Stimulated activated naive CD8-positive, alpha-beta T cell treated with anti-CD3 and anti-CD28 coated beads, Interleukin-15, Interleukin-2, amounts not matched to agents 100 ng/mL and 50 ng/mL, for 24 hours (primary cell): ENCODE results near the gene TCEA2.
A peak's percentile ranks its signal among the peaks of the same experiment; 100 is the strongest.

Experiments used
- H3K27ac Mint-ChIP-seq: one replicate; pipeline ENCODE4 v1.8.0; 2021; ENCODE audit warnings: mild to moderate bottlenecking, mixed read lengths
- H3K27me3 Mint-ChIP-seq: one replicate; pipeline ENCODE4 v1.8.0; 2021; ENCODE audit warnings: mixed read lengths
- H3K36me3 Mint-ChIP-seq: one replicate; pipeline ENCODE4 v1.8.0; 2021; ENCODE audit warnings: low read depth, mixed read lengths
- H3K4me1 Mint-ChIP-seq: one replicate; pipeline ENCODE4 v1.8.0; 2021; ENCODE audit warnings: low read depth, mixed read lengths
- H3K4me3 Mint-ChIP-seq: one replicate; pipeline ENCODE4 v1.8.0; 2021; ENCODE audit warnings: mild to moderate bottlenecking, mixed read lengths
- H3K9me3 Mint-ChIP-seq: one replicate; pipeline ENCODE4 v1.8.0; 2021; ENCODE audit warnings: mixed read lengths

TCEA2 gene

DNA sequence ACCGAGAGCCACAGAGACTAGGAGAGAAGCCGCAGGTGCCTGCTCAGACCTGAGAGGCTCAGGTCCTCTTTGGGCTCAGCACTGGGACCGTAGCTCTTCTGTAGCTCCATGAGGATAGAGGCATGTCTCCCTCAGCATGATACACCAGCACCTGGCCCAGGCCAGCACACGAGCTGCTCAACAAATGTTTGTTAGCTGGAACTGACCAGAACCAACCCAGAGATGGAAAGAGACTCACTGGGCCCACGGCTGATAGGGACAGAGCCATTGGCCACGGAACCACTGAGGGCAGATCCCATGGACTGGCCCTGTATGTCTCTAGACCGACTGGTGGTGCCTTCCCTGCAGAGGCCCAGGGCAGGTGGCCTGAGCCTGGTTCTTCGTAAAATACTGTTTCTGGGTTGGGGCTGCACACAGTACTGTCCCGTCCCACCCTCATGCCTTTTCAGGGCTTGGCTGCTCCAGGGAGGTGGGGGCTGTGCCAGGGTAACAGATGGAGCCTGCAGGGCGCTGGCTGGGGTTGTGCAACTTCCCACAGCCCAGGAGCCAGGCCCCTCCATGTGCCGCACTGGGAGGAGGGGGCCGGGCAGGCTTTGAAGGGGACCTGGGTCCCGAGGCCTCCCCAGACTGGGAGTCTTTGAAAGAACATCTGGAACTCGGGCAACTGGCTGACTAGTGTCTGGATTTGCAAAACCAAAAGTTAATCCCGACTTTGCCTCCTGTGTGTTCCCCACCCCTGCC, 21.8 kb upstream of the TCEA2 start:
- Mint-ChIP-seq H3K4me3 (peak overlapping the region; percentile 79), H3K9me3 (no peaks in the 10 kb centered on the region), H3K27ac (no peak overlapping the region), H3K4me1 (peaks cover 41% of the 10 kb centered on the region), H3K27me3 (peaks cover 2% of the 10 kb centered on the region), H3K36me3 (no peaks in the 10 kb centered on the region)

- peaks cover 41% of the 10 kb centered on the region for H3K4me1 Mint-ChIP-seq
- H3K9me3 Mint-ChIP-seq = no peaks in the 10 kb centered on the region
- peaks cover 8% of the 10 kb centered on the region for H3K27me3 Mint-ChIP-seq
Observed at GRCh38 chr20:64041781-64042053, 21.3 kb upstream of the TCEA2 start.

DNA sequence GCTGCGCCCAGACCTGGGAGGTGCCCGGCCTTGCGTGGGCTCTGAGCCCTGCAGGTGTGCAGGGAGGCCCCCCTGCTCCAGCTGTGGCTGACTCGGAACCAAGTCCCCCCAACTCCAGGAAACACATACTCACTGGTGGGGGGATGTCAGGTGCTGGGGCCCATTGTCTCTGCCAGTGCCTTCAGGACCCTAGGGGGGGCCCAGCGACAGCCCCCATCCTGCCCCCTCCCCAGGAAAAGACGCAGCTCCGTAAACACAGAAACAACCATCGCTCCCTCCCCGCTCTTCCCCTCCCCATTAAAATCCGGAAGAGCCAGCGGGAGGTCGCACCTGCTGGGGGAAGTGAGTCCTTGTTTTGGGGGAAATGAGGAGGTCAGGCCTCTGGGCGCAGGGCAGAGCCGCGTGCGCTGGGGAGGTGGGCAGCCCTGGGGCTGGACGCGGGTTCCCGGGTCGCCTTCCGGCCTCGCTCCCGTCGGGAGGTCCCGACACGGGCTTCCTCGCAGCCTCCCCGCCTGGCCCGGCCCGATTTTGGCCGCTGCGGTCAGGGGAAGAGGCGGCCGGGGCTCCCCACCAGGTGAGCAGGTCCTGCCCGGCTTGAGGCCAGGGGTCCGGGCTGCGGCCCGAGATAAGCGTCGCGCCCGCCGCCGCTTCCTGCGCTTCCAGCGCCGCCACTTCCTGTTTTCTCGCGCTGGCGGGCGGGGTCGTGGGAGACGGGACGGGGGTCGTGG, 20.8 kb upstream of the TCEA2 start:
- no peaks in the 10 kb centered on the region for H3K36me3 Mint-ChIP-seq
- peaks cover 13% of the 10 kb centered on the region for H3K27me3 Mint-ChIP-seq
- H3K4me1 Mint-ChIP-seq = peaks cover 37% of the 10 kb centered on the region
- peak overlapping the region; percentile 85 for H3K27ac Mint-ChIP-seq
- H3K9me3 Mint-ChIP-seq = no peaks in the 10 kb centered on the region
- H3K4me3 Mint-ChIP-seq = peak overlapping the region; percentile 79

More at GRCh38 chr20:64041781-64042053, 21.3 kb upstream of the TCEA2 start:
- Mint-ChIP-seq H3K4me3 (peak overlapping the region; percentile 79), H3K36me3 (no peaks in the 10 kb centered on the region), H3K27ac (peak overlapping the region; percentile 85)

DNA sequence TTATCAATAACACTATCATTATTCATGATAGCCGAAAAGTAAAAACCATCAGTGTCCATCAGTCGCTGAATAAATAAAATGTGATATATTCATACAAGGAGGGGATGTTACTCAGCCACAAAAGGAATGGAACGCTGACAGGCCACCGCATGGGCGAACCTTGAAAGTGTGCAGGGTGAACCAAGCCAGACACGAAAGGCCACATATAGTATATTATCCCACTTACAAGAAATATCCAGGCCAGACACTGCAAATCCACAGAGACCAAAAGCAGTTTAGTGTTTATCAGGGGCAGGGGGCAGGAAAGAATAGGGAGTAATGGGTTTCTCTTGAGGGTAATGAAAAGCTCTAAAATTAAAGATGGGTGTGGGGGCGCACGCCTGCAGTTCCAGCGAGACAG, 19.2 kb upstream of the TCEA2 start:
- Mint-ChIP-seq H3K27ac (peak overlapping the region; percentile 31), H3K4me3 (no peak overlapping the region), H3K4me1 (peaks cover 30% of the 10 kb centered on the region)

DNA sequence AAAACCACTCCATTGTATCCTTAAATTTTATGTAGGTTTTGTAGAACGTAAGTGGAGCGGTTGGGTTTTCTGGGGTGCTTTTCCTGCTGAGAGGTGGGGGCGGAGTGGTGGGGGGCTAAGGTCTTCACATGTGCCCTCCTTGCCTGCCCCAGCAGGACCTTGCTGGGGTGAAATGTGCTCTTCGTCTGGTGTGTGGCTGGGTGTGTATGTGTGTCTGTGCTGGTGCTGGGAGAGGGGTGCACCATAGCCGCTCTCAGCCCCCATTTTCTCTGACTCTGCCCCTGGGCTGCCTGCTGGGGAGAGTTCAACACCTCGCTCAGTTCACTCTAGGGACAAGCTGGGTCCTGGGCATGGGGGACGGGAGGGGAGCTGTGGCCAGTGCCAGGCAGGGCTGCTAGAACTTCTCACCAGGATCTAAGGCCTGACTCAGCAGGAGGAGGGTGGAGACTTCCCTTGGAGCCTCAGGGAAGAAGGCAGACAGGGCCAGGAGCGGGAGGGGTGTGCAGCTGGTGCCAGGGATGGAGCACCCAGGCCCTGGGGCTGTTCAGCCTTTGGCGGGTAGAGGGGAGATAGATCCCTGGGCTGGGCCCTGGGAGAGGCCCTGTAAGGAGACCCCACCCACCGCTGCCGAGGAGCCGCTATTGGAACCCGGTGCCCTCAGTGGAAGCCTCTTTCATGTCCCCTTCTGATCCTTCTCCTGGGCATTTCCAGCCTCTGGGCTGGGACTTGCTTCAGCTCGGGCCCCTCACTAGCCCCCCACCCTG, 18.3 kb upstream of the TCEA2 start:
- peaks cover 16% of the 10 kb centered on the region for H3K27me3 Mint-ChIP-seq
- no peak overlapping the region for H3K27ac Mint-ChIP-seq
- H3K4me1 Mint-ChIP-seq = peaks cover 27% of the 10 kb centered on the region
- no peaks in the 10 kb centered on the region for H3K36me3 Mint-ChIP-seq
- no peaks in the 10 kb centered on the region for H3K9me3 Mint-ChIP-seq
- H3K4me3 Mint-ChIP-seq = no peak overlapping the region

More for the DNA sequence above, 19.2 kb upstream of the TCEA2 start:
- no peaks in the 10 kb centered on the region for H3K36me3 Mint-ChIP-seq
- H3K9me3 Mint-ChIP-seq = no peaks in the 10 kb centered on the region
- peaks cover 16% of the 10 kb centered on the region for H3K27me3 Mint-ChIP-seq

DNA sequence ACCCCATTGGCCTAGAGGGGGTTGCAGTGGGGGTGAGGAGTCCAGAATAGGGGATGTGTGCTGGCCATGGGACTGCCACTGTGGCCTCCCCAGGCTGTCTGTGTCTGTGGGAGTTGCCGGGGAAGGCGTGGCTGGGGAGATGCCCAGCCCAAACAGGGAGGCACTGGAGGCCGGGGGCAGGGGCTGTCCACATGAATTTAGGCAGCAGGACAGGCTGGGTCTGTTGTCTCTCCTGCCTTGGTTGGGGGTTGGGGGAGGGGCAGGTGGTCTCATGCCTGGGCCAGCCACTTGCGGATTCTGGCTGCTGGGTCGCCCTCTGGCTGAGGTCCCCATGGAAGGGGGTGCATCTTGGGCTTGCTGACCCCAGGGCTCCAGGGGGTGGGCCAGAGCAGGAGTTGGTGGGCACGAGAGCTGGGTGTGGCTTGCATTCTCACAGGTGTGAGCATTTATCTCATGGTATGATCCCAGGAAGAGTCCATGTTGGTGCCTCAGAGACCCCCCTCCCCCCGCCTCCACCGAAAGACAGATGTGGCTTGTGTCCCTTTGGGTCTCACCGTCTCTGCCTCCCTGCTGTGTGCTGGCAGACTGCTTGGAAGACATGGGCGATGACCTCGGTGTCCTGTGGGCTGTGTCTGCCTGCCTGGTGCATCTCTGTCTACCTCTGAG, 17.5 kb upstream of the TCEA2 start:
- Mint-ChIP-seq H3K9me3 (no peaks in the 10 kb centered on the region), H3K36me3 (no peaks in the 10 kb centered on the region), H3K4me1 (peaks cover 18% of the 10 kb centered on the region), H3K4me3 (no peak overlapping the region), H3K27ac (no peak overlapping the region), H3K27me3 (peaks cover 17% of the 10 kb centered on the region)

- Mint-ChIP-seq H3K36me3 (no peaks in the 10 kb centered on the region), H3K4me1 (peaks cover 11% of the 10 kb centered on the region), H3K9me3 (no peaks in the 10 kb centered on the region), H3K27me3 (peaks cover 29% of the 10 kb centered on the region), H3K27ac (no peak overlapping the region), H3K4me3 (no peak overlapping the region)
Observed at GRCh38 chr20:64047046-64047389, 16.0 kb upstream of the TCEA2 start.

- Mint-ChIP-seq H3K4me1 (peaks cover 11% of the 10 kb centered on the region), H3K27me3 (peaks cover 29% of the 10 kb centered on the region), H3K27ac (no peak overlapping the region), H3K4me3 (no peak overlapping the region), H3K9me3 (no peaks in the 10 kb centered on the region), H3K36me3 (no peaks in the 10 kb centered on the region)
Observed at GRCh38 chr20:64047968-64048401, 15.0 kb upstream of the TCEA2 start.

GRCh38 chr20:64048402-64049044, 14.5 kb upstream of the TCEA2 start:
- H3K27me3 Mint-ChIP-seq = peaks cover 29% of the 10 kb centered on the region
- H3K9me3 Mint-ChIP-seq = no peaks in the 10 kb centered on the region
- peaks cover 11% of the 10 kb centered on the region for H3K4me1 Mint-ChIP-seq
- H3K36me3 Mint-ChIP-seq = no peaks in the 10 kb centered on the region
- H3K4me3 Mint-ChIP-seq = no peak overlapping the region
- H3K27ac Mint-ChIP-seq = no peak overlapping the region

DNA sequence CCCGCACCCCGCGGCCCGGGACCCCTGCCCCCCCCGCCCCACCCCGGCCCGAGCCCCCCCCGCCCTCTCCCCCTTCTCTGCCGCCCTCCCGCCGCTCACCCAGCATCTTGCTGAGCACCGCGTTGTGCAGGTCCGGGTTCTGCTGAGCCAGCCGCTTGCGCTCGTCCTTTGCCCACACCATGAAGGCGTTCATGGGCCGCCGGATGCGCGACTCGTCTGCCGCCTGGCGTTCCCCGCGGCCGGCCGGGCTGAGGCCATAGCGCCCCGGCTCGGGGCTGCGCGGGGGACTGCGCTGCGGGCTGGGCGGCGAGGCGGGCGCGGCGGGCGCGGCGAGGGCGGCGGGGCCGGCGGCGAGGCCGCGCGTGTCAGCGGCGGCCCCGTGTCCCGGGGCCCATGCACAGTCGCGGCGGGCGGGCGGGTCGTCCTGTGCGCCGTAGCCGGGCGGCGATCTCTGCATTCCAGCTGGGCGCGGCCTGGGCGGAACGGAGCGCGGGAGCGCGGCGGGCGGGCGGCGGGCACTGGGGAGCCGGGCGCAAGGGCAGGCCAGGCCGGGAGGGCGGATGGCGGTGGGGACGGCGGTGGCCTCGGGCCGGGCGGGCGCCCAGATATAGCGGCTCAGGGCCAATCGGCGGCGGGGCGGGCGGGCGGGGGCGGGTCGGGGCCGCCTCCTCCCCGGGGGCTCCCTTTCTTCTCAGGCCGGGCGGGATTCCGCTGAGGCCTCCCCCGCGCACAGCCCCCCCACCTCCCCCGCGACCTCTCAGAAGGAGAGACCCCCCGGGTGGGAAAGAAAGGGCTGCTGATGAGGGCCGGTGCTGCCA, 13.7 kb upstream of the TCEA2 start, which contains the start of gene SOX18:
TSS of gene SOX18 (minus strand) at position 580 of the 818 bp plus-strand sequence. CDS start at position 457, 123 bp downstream.
- H3K9me3 Mint-ChIP-seq = no peaks in the 10 kb centered on the region
- peaks cover 29% of the 10 kb centered on the region for H3K27me3 Mint-ChIP-seq
- H3K4me1 Mint-ChIP-seq = peaks cover 11% of the 10 kb centered on the region
- no peaks in the 10 kb centered on the region for H3K36me3 Mint-ChIP-seq
- H3K27ac Mint-ChIP-seq = no peak within 1 kb of the TSS
- no peak within 1 kb of the TSS for H3K4me3 Mint-ChIP-seq

- H3K9me3 Mint-ChIP-seq = no peaks in the 10 kb centered on the region
- H3K27me3 Mint-ChIP-seq = peaks cover 29% of the 10 kb centered on the region
- H3K27ac Mint-ChIP-seq = no peak overlapping the region
- no peak overlapping the region for H3K4me3 Mint-ChIP-seq
- H3K36me3 Mint-ChIP-seq = no peaks in the 10 kb centered on the region
- peaks cover 11% of the 10 kb centered on the region for H3K4me1 Mint-ChIP-seq
Observed at GRCh38 chr20:64049878-64050260, 13.1 kb upstream of the TCEA2 start.

DNA sequence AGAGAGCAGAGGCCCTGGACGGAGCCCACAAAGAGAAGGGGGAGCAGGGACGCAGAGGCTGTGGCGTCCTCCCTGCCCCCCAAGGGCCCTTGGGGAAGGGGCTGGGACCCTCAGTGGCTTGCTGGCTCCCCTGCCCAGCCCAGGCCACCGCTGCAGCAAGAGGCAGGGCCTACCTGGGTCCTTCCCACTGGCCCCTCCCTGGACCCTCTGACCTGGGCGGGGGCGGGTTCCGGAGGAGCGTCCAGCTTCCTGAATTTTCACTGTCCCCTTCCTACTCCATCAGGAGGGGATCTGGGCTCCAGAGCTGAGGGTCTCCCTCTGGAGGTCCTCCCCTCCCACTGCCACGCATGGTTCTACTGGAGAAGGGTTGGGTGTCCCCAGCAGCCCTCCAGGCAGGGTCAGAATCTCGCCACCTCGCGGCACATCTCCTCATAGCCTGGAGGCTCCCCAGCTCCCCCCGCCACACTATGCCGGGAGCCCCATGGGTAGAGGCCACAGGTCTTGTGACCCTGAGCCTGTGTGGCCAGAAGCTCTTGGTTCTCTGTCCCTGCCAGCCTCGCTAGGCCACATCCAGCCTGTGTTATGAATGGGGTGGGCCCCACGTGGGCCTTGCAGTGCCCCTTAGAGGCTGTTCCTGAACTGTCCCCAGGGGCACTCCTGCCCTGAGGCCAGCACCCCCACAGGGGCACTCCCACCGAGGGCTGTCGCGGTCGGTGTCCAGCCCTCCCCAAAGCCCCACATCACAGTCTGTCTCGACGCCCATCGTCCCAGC, 12.6 kb upstream of the TCEA2 start:
- no peak overlapping the region for H3K4me3 Mint-ChIP-seq
- H3K36me3 Mint-ChIP-seq = no peaks in the 10 kb centered on the region

DNA sequence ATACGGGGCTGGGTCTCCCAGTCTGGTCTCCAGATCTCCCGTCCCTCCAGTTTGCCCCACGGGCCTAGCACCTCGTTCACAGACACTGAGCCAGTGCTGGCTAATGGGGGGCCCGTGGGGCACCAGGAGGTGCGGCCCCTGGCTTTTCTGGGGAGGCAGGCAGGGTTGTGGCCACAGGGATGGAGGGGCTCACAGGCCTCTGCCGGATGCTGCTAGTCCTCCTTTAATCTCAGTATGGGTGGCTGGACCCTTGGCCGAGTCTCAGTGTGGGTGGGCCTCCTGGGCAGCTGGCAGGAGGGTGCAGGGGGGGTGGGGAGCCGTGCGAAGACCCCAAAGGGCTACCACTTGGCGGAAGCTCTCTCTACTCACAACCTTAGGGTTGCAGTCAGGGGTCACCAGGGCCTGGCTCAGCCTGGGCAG, 12.0 kb upstream of the TCEA2 start:
- Mint-ChIP-seq H3K27ac (no peak overlapping the region), H3K36me3 (no peaks in the 10 kb centered on the region), H3K9me3 (no peaks in the 10 kb centered on the region), H3K4me3 (no peak overlapping the region), H3K4me1 (peaks cover 7% of the 10 kb centered on the region), H3K27me3 (peaks cover 28% of the 10 kb centered on the region)

More for the DNA sequence above, 12.6 kb upstream of the TCEA2 start:
- H3K4me1 Mint-ChIP-seq = peaks cover 11% of the 10 kb centered on the region
- H3K27me3 Mint-ChIP-seq = peaks cover 29% of the 10 kb centered on the region
- H3K27ac Mint-ChIP-seq = no peak overlapping the region
- H3K9me3 Mint-ChIP-seq = no peaks in the 10 kb centered on the region
